GM21423 (cell line): Measurements from ENCODE around the gene NOX5.
"Not testable (repeated sequence)": the region's sequence is repeated elsewhere in the genome, so short reads cannot be mapped to it uniquely, and the experiment has no call there.

Experiments used
- ATAC-seq: cut with Tn5 transposase; IDR thresholded peaks from one replicate; pipeline ENCODE4 v1.9.1; 2021; ENCODE audit warnings: mild to moderate bottlenecking, moderate library complexity; ENCODE audit not compliant: unreplicated experiment

Gene NOX5, protein sequence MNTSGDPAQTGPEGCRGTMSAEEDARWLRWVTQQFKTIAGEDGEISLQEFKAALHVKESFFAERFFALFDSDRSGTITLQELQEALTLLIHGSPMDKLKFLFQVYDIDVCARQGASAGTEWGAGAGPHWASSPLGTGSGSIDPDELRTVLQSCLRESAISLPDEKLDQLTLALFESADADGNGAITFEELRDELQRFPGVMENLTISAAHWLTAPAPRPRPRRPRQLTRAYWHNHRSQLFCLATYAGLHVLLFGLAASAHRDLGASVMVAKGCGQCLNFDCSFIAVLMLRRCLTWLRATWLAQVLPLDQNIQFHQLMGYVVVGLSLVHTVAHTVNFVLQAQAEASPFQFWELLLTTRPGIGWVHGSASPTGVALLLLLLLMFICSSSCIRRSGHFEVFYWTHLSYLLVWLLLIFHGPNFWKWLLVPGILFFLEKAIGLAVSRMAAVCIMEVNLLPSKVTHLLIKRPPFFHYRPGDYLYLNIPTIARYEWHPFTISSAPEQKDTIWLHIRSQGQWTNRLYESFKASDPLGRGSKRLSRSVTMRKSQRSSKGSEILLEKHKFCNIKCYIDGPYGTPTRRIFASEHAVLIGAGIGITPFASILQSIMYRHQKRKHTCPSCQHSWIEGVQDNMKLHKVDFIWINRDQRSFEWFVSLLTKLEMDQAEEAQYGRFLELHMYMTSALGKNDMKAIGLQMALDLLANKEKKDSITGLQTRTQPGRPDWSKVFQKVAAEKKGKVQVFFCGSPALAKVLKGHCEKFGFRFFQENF

DNA sequence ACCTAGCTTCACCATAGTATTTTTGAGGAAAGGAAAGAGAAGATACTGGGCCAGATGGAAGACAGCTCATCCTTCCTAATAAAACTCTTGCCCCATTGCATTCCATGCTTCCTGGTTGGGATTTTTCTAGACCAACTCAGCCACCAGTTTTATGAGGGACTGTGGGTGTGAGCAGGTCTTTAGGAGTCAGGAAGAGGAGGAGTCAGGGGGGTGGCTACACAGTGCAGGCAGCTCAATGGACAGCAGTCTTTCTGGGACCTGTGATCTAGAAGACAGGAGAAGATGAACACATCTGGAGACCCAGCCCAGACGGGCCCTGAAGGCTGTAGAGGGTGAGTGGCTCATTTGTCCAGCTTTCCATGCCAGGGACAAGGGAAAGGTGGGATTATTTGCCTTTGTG lies at the start of gene NOX5:
TSS of gene NOX5 (plus strand) at position 242 of the 400 bp plus-strand sequence. CDS start at position 283, 41 bp downstream.
- no peak for ATAC-seq

DNA sequence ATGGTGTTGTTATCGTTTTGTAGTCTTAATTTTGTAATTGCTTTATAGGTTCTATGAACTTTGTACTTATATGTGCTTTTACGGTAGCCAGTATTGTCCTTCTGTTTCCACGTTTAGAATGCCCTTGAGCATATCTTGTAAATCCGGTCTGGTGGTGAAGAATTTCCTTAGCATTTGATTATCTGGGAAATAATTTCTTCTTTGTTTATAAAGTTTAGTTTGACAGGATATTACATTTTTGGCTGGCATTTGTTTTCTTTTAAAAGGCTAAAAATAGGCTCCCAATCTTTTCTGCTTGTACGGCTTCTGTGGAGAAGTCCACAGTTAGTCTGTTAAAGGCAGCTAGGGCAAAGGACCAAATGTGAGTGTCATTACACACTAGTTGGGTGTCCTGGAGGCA lies 47.5 kb upstream of the NOX5 start:
- no peak for ATAC-seq

DNA sequence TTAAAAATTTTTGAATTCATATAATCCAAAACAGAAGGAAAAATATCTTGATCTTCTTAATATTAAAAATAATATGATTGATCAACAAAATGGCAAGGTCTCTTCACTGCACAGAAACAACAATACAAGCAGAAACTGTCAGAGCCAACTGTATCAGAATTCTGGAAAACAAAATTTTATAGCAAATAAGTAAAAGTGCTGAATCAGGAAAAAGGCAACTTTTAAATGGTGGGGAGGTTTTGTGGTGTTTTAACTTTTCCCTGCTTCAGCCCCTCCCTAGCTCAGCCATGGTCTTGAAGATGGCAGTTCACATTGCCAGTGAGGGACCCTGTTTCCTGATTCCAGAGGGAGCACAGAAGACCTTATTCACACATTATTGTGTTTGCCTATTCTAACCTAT lies 46.5 kb upstream of the NOX5 start:
- no peak for ATAC-seq

DNA sequence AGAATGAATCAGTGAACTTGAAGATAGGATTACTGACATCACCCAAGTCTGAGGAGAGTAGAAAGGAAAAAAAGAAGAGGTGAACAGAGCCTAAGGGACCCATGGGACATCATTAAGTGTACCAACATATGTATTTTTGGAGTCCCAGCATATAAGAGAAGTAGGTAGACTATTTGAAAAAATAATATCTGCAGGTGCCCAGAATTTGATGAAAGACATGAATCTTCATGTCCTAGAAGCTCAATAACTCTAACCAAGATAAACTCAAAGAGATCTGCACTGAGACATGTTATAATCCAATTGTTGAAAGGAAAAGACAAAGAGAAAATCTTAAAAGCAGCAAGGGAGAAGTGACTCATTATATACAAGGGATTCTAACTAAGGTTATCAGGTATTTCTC lies 45.2 kb upstream of the NOX5 start:
- ATAC-seq = no peak

DNA sequence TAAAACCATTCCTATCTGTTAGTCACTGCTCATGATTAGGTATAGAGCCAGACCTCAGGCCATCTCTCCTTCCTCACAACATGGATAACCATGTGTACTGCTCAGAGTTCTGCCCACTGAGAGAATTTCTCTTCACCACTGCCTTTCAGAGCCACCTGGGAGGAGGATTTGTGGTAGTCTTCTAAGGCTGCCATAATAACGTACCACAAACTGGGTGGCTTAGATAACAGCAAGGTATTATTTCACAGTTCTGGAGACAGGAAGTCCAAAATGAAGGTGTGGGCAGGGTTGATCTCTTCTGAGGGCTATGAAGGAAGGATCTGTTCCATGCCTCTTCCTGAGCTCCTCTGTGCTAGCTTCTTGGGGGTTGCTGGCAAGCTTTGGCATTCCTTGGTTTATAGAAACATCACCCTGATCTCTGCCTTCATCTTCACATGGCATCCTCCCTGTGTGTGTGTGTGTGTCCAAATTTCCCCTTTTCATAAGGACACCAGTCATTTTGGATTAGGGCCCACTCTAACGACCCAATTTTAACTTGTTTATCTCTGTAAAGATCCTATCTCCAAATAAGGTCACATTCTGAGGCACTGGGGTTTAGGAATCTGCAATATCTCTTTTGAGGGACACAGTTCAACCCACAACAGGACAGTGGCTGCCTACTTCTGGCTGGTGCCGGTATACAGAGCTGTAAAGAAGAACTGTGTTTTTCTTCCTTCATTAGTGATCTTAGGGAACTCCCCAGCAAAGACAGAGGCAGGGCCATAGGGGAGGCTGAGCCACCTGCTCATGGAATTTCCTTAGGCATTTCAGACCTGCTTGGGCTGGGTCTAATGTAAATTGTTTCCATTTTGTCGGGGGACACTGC lies 42.1 kb upstream of the NOX5 start:
- no peak for ATAC-seq

DNA sequence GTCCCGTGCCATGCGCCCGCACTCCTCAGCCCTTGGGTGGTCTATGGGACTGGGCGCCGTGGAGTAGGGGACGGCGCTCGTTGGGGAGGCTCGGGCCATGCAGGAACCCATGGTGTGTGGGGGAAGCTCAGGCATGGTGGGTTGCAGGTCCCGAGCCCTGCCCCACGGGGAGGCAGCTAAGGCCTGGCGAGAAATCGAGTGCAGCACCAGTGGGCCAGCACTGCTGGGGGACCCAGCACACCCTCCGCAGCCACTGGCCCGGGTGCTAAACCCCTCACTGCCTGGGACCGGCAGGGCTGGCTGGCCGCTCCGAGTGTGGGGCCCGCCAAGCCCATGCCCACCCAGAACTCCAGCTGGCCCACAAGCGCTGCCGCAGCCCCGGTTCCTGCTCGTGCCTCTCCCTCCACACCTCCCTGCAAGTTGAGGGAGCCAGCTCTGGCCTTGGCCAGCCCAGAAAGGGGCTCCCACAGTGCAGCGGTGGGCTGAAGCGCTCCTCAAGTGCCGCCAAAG lies 38.8 kb upstream of the NOX5 start:
- ATAC-seq = not testable (repeated sequence)

DNA sequence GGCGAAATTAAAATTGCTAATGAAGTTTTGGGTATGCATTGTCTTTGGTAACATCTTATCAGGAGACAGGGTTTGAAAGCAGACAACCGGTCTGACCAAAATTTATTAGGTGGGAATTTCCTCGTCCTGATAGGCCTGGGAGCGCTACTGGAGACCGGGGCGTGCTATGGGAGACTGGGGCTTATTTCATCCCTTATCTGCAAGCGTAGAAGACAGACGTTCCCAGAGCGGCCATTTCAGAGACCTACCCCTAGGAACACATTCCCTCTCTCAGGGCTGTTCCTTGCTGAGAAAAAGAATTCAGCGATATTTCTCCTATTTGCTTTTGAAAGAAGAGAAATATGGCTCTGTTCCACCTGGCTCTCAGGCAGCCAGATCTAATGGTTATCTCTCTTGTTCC lies 37.1 kb upstream of the NOX5 start:
- ATAC-seq = not testable (repeated sequence)

DNA sequence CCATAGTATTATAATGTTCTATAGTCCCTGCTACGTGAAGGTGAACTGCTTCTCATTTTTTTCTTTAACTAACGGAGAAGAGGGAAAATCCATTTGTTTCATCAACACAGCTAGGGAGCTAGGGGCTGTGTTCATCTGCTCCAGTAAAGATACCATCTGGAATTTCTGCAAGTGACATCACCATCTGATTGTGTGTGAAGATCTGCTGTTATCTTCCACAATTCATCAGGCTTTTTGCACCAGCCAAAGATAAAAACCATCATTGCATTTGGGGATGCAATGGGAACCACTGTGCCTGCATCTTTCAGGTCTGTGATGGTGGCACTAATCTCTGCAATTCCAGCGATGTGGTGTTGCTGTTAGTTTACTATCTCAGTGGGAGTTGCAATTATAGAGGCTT lies 35.5 kb upstream of the NOX5 start:
- ATAC-seq = no peak

DNA sequence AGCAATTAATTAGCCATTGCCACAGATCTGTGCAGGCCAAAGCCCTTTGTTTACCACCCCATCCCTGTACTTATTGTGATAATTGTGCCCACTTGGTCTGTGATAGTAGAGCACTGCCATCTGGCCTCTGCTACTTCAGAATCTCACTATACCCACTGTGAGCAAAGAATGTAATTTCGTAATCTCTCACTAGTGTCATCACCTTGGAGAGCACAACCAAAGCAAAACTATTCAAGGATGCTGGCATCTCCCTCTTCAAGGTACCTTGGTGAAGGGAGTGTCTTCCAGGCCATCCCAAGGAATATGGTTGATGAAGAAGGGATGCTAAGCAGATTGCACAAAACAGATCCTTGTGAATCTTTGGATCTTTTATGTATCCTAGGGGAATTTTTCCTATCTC lies 34.7 kb upstream of the NOX5 start:
- no peak for ATAC-seq

DNA sequence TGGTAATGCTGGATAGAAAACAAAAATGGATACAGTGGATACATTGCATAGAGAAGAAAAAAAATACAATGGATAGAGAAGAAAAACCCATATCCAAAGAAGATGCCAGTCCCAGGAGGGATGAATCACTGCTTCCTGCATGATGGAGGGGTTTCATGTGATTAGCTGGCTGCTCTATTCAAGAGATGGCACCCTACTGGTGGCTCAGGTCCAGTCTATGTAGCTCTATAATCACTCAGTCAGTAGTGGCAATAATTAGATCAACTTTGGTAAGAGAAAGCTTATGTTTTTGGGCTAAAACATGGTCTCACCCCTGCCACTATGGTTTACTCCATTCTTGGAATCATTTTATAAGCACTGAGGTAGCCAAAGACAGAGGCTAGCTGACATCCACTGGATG lies 33.7 kb upstream of the NOX5 start:
- no peak for ATAC-seq

DNA sequence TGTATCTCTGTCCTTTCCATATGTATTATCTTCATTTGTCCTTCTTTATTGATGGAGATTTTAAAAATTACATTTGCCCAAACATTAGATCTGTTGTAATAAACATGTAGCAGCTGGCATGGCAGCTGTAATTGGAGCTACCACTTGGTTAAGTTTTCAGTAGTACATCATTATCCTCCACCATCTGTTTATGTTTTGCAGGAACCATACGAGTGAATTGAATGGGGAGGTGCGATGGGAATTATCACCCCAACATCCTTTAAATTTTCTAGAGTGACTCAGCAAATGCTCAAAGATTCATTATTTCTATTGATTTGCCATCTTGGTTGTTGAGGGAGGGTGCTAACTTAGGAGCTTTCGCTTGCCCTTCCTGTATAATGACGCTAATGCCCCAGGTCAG lies 32.6 kb upstream of the NOX5 start:
- ATAC-seq = no peak

DNA sequence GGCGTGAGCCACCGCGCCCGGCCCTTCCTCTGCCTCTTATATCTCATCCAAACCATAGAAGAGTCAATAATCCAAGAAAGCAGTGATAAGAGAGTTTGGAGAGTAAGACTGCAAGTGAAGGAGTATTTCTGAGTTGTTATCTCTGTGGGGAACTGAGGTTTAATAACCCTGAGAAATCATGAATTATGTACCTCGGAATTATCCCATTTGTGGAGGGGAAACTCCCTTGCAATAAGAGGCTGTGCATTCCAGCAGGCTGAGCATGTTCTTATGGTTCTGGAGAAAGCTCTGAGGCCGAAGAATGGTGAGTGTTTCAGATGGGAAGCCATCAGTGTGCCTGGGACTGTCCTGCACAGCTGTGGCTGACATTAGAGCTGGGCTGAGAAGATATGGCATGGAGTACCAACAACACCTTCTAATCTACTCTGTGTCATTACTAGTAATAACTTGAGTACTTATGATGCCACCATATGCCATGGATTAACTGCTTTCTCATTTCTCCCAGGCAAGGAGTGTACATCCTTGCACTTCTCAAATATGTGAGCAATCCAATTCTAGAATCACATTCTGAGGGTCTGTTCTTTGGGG lies 31.4 kb upstream of the NOX5 start:
- ATAC-seq = no peak

DNA sequence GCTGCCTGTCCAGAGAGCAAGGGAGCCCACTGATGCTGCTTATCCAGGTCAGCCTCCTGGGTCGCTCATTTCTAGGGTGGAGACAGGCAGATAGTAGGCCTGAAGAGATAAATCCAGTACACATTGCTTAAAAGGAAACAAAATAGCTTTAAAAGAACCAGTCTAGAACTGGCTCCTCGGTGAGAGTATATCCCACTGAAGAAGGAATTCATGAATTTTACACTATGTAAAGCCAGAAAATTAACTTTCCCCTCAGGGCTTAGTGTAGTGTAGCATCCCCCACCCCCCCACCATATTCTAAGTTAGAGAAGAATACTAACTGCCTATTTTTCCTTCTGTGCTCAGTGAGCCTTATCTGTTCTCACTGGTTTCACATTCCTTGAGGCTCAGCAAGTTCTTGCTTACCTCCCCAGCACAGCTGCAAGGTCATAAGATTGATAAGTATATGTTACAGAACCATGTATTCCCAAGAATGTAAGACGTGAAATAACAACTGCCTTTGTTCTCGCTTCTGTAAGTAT lies 30.5 kb upstream of the NOX5 start:
- no peak for ATAC-seq

DNA sequence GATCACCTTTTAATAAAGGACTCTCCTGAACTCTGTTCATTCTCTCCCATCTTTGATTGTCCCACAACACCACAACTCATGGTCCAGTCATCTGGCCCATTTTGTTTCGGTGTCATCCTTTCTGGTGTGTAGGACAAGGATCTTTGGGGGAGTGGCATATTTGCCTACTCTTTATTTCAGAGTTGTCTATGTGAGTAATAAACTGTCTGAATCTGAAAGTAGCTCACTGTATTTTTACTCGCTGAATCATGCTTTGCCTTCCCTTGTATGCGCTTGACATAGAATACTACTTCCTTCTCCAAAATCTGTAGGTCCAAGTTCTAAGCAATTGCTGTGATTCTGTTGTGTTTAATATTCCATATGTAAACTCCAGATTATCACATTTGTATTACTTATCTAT lies 29.9 kb upstream of the NOX5 start:
- no peak for ATAC-seq

DNA sequence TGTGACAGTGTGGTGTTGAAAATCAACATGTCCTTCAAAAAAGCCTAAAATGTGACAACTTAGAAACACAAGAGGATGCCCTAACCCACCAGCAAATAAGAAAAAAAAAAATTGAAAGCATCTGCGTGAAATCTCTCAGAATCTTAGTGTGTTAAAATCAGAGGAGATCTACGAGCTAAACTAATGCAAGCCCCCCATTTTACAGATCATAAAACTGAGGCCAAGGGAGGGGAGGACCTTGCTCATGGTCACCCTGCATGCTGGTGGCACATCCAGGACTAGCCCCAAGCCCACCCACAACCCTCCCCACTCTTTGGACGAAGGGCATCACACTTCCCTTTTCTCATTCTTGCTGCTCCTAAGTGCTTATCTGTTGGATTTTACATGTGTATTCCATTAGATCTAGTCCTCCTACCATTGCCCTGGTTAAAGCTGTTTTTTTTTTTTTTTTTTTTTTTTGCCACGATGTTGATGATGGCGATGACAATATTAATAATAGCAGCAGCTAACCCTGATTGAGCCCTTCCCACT lies 29.1 kb upstream of the NOX5 start:
- ATAC-seq = no peak

DNA sequence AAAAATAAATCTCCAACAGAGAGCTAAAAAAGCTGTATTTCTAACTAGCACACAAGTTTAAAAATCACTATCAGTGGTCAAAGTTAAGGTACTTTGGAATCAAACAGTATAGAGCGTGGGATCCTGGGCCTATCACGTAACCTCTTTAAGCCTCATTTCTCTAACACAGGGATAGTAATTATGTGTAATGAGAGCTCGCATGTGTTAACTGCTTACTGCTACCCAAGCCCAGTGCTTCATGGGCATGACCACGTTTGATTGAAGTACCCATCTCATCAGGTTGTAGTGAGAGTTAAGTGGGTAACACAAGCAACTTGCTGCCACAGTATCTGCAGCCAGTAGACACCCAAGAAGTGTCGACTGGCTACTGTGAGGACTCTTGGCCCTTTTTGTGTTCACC lies 28.2 kb upstream of the NOX5 start:
- no peak for ATAC-seq

DNA sequence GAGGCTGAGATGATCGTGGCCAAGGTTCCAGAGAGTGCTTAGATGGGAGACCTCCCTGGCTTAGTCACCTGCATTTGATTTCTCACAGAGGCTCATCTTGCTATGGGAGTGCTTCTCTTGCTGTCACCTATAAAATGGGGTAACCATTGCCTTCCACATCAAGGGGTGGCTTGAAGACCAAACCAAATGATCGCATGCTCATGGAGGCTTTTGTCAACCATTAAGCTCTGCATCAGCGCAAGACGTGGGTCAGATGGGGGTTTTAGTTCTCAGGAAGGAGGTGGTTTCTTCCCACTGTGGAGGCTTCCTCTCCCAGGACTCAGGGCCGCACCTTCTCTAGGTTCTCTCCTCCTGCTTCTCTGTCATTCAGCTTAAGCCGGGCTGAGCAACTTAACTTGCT lies 27.4 kb upstream of the NOX5 start:
- no peak for ATAC-seq

DNA sequence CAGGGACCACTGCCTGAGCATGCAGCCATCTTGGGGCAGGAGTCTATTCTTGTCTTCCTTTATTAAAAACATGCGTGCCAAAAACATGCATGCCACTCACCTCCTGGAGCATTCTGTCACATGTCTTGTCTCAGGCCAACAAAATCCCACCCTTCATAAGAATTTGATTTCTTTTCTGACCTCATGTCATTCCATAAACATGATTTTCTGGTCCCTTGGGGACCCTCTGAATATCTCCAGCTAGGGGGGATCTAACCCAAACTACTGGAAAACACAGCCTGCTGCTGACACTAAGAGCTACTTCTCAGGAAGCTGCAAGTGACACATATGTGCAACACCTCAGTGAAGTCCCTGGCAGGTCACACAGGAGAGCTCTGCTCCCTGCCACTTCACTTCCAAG lies 26.8 kb upstream of the NOX5 start:
- ATAC-seq = no peak

DNA sequence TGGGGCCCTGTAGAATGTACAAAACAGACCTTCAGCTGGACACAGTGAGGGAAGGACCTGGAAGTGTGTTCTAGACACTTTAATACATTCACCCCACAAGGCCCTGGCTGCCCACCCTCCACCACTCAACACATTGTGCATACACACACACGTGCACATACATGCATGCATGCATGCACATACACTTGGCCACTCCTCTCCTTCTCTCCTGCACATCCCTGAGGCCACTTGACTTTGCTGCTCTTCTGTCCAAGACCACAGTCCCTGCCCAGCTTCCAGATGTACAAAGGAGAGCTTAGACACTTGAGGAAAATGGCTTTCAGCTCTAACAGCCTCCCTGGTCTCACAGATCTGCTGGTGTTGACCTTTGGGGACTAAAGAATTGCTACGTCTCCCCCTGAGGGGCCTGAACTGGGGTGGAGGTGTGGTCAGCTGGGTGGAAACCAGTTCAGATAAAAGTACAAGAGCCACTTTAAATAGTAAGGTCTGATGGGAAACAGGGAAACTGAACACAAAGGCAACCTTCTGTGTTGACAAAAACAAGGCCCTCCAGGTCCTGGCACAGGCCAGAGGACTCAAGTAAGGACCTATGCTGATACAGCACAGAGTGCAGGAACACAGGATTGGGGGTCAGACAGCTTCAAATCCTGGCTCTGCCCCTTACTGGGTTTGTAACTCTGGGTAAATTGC lies 24.8 kb upstream of the NOX5 start:
- ATAC-seq = no peak
